ENCODE data around the gene MPND. TPM values are rescaled to one million over a fixed set of nuclear protein-coding genes. Genes with fewer than 3 reads are reported as not detected.
A peak's percentile ranks its signal among the peaks of the same experiment; 100 is the strongest.

Gene MPND
- total and polyA plus RNA-seq, 2 of the 13 experiments (the other 11 are each of a cell fraction or from before 2014, with no cell fraction given), result 10.8 to 15.8 TPM

DNA sequence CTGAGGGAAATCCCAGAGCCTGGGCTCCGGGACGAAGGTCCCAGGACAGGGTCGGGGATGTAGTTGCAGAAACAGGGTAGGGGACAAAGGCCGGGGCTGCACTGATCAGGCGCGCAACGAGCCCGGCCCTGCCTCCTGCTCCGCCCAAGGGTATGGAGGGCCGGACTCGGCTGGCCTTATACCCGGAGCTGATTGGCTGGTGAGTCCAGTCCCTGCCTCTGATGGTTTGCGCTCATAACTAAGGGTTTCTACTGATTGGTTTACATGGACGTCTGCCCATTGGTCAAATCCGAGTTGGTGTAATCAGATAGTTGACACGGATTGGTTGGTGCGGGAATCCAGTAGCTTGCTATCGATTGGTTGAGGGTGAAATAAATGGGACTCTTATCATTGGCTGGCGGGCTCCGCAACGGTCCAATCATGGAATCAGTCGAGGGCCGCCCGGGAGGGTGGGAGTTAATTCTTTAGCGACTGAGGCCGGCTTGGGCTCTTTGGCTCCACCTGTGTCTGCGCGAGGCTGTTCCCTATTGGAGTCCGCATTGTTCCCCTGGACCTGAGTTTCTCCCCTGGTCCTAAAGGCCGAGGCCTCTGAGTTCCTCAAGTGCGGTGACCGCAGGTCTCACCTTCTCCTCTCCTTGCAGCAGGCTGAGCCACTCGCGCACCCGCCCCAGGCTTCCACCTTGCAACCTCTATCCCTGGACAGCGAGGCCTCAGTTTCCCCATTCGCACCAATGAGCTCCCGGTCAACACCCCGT, 570 bp upstream of the MPND start (continued):
- TF ChIP-seq PCBP2 (optimal IDR thresholded peaks at IDR 0.05; ENCODE audit: low read depth, low read length, poor library complexity, severe bottlenecking) (no peak), ZFP1 (CRISPR knock-in tag; IDR thresholded peaks at IDR 0.05) (peak; percentile 68; the same call in 1 of the 2 replicates), ZNF296 (CRISPR knock-in tag; conservative IDR thresholded peaks at IDR 0.05) (peak; percentile 89), ZFP37 (CRISPR knock-in tag; IDR thresholded peaks at IDR 0.05; ENCODE audit: borderline replicate concordance) (no peak), NFIC (IDR thresholded peaks at IDR 0.05; ENCODE audit: low read length) (no peak), RBM22 (optimal IDR thresholded peaks at IDR 0.05; ENCODE audit: low read length) (no peak), HNF4A (CRISPR knock-in tag; IDR thresholded peaks at IDR 0.05) (peak; percentile 97), MED1 (CRISPR knock-in tag; IDR thresholded peaks at IDR 0.05) (peak; percentile 65), EED (CRISPR knock-in tag; IDR thresholded peaks at IDR 0.05) (no peak), HHEX (CRISPR knock-in tag; IDR thresholded peaks at IDR 0.05) (no peak), PPARG (CRISPR knock-in tag; conservative IDR thresholded peaks at IDR 0.05) (peak; percentile 85), ZNF790 (CRISPR knock-in tag; IDR thresholded peaks at IDR 0.05; ENCODE audit: borderline replicate concordance) (no peak), ZFP90 (CRISPR knock-in tag; IDR thresholded peaks at IDR 0.05; ENCODE audit: borderline replicate concordance) (0 out of 2 replicates have a peak, but pooled peaks have one; percentile 56), MTERF4 (CRISPR knock-in tag; IDR thresholded peaks at IDR 0.05) (no peak), ZMYM2 (CRISPR knock-in tag; IDR thresholded peaks at IDR 0.05) (no peak; the same call in 1 of the 2 replicates), ZNF879 (CRISPR knock-in tag; IDR thresholded peaks at IDR 0.05) (no peak), SNAI1 (CRISPR knock-in tag; IDR thresholded peaks at IDR 0.05; ENCODE audit: borderline replicate concordance) (peak; percentile 72; the same call in 1 of the 2 replicates), ZNF543 (CRISPR knock-in tag; IDR thresholded peaks at IDR 0.05) (no peak)
- TF ChIP-seq, protein P1, sequence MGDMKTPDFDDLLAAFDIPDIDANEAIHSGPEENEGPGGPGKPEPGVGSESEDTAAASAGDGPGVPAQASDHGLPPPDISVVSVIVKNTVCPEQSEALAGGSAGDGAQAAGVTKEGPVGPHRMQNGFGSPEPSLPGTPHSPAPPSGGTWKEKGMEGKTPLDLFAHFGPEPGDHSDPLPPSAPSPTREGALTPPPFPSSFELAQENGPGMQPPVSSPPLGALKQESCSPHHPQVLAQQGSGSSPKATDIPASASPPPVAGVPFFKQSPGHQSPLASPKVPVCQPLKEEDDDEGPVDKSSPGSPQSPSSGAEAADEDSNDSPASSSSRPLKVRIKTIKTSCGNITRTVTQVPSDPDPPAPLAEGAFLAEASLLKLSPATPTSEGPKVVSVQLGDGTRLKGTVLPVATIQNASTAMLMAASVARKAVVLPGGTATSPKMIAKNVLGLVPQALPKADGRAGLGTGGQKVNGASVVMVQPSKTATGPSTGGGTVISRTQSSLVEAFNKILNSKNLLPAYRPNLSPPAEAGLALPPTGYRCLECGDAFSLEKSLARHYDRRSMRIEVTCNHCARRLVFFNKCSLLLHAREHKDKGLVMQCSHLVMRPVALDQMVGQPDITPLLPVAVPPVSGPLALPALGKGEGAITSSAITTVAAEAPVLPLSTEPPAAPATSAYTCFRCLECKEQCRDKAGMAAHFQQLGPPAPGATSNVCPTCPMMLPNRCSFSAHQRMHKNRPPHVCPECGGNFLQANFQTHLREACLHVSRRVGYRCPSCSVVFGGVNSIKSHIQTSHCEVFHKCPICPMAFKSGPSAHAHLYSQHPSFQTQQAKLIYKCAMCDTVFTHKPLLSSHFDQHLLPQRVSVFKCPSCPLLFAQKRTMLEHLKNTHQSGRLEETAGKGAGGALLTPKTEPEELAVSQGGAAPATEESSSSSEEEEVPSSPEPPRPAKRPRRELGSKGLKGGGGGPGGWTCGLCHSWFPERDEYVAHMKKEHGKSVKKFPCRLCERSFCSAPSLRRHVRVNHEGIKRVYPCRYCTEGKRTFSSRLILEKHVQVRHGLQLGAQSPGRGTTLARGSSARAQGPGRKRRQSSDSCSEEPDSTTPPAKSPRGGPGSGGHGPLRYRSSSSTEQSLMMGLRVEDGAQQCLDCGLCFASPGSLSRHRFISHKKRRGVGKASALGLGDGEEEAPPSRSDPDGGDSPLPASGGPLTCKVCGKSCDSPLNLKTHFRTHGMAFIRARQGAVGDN (CRISPR knock-in tag; IDR thresholded peaks at IDR 0.05), result peak; percentile 69; the same call in 1 of the 2 replicates
- TF ChIP-seq, protein P2, sequence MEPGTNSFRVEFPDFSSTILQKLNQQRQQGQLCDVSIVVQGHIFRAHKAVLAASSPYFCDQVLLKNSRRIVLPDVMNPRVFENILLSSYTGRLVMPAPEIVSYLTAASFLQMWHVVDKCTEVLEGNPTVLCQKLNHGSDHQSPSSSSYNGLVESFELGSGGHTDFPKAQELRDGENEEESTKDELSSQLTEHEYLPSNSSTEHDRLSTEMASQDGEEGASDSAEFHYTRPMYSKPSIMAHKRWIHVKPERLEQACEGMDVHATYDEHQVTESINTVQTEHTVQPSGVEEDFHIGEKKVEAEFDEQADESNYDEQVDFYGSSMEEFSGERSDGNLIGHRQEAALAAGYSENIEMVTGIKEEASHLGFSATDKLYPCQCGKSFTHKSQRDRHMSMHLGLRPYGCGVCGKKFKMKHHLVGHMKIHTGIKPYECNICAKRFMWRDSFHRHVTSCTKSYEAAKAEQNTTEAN (CRISPR knock-in tag; conservative IDR thresholded peaks at IDR 0.05), result peak; percentile 36; the same call in 1 of the 2 replicates
- TF ChIP-seq, protein P3, sequence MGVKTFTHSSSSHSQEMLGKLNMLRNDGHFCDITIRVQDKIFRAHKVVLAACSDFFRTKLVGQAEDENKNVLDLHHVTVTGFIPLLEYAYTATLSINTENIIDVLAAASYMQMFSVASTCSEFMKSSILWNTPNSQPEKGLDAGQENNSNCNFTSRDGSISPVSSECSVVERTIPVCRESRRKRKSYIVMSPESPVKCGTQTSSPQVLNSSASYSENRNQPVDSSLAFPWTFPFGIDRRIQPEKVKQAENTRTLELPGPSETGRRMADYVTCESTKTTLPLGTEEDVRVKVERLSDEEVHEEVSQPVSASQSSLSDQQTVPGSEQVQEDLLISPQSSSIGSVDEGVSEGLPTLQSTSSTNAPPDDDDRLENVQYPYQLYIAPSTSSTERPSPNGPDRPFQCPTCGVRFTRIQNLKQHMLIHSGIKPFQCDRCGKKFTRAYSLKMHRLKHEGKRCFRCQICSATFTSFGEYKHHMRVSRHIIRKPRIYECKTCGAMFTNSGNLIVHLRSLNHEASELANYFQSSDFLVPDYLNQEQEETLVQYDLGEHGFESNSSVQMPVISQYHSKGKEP (CRISPR knock-in tag; IDR thresholded peaks at IDR 0.05), result no peak

Measured in HepG2 (cell line).